NCI-H345 (cell line): ENCODE data around the gene ATP6AP1.
A peak's percentile ranks its signal among the peaks of the same experiment; 100 is the strongest.

Experiments used
- DNase-seq: peaks from one replicate; lab custom pipeline; 2025; lab: John Stamatoyannopoulos, UW

ATP6AP1 gene

DNA sequence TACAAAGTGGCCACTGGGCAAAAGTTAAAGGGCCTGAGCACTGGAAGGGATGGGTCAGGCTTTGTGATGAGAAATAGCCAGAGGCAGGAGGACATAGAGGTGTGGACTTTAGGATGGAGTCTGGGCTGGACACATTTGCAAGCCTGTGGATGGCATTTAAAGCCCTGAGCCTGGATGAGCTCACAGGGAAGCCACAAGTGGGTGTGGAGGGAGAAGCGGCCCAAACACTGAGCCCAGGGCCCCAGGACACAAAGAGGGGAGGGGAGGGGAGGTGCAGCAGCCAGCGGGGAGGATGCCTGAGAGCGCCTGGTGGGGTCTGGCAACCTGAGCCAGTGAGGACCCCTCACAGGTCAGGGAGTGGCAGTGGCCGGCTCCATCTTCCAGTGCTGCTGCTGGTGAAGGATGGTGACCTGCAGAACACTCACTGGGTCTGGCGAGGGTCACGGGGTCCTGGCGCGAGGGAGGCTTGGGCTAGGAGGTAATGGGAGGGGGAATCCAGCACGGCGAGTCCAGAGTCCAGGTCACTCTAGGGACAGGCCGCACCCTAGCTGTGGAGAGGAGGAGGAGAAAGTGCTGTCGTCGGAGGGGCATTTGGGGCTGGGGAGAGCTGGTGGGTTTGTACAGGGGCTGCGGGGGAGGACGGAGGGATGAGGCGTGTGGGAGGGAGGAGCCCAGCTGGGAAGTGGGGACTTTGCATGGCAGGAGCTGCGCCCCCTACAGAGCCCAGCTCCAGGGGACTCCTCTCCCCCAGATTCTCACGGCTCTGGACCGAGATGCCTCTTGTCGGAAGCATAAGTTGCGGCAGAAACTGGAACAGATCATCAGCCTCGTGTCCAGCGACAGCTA is 43.6 kb downstream of the ATP6AP1 start:
- DNase-seq = no peak

- no peak for DNase-seq
Observed at GRCh38 chrX:154472685-154473632, 44.5 kb downstream of the ATP6AP1 start.

DNA sequence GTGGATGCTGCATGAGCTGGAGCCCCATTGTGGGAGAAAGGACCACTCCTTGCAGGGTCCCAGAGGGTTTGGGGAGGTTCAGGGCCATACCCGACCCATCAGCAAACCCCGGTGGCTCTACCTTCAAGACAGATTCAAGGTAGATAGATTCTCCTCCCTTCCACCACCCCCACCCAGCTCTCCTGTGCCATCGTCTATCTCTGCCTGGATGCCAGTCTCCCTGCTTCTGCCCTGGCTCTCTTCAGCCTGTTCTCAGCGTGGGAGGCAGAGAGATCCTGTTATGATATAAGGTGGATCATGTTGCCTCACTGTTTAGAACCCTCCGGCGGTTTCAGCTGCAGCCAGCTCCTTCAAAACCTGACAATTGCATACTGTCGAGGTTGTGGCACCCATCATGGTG is 45.2 kb downstream of the ATP6AP1 start:
- no peak for DNase-seq

DNA sequence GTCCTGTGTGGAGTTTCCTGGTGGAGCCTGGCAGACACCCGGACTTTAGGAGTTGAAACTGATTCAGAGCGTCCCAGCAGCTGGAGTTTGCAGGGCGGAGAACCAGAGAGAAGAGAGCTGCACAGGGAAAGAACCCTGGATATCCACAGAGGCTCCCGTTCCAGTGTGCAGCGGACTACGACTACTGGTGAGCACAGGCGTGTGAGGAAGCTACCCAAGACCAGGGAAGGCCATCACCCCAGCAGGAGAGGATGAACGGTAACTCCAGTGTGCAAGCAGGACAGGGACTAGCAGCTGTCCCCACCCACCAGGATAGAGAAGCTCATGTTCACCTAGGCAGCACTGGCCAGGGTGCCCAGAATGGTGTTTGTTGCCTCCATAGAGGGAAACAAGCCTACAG is 48.3 kb downstream of the ATP6AP1 start:
- DNase-seq = no peak

DNA sequence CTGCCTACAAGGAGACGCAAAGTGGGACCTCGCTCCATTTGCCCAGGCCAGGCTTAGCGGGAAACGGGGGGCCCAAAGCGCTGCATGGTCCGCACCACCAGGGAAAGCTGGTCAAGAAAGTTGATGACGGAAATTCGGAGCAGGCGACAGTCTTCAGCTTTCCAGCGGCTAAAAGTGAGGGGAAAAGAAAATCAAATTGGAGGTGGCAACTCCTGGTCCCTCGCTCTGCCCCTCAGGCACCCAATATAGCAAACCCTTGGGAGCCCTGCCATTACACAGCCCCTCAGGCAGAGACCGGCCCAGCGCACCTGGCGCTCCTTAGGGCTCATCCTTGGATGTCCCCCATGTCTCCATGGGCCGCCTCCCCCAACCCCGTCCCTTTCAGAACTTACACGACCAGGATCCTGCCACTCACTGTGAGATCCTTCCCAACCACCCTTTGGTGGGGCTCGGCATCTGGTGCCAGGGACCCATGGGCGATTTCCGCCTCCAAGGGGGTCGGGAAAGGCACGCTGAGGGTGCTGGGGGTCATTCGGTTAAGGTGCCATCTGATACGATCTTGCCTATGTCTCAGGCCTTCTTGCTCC is 49.5 kb downstream of the ATP6AP1 start:
- DNase-seq = no peak

- DNase-seq = peak; percentile 90
Observed at GRCh38 chrX:154478728-154479622, 50.5 kb downstream of the ATP6AP1 start, which contains the start of gene LAGE3. Gene LAGE3, minus strand, starts transcription at chrX:154479281. Its CDS starts 366 bp downstream, at chrX:154478915.

DNA sequence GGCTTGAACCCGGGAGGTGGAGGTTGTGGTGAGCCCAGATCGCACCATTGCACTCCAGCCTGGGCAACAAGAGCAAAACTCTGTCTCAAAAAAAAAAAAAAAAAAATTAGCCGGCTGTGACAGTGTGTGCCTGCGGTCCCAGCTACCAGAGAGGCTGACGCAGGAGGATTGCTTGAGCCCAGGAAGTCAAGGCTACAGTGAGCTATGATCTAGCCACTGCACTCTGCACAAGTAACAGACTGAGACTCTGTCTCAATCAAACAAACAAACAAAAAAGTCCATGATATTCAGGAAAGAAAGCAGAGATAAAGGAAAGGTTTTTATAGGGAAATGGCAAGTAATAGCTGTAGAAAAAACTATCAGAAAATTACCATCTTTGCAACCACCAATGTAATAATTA is 52.7 kb downstream of the ATP6AP1 start:
- no peak for DNase-seq

GRCh38 chrX:154481911-154482601 is 53.6 kb downstream of the ATP6AP1 start:
- DNase-seq = no peak

DNA sequence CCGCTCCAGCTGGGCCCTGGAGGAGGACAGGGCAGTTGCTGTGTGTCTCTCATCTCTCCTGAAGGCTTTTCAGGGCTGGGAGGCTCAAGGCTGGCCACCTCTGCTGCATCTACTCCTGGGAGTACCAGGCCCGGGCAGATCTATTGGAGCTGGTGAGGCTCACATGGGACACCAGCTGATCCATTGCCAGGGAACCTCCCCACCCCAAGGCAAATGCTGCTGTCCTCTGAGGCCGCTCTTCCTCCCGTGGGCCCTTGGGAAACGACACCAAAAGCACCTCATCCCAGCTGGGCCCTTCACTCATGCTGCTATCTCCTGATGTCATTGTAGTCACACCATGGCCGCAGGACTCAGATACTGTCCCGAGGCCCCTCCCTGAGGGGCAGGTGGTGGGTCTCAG is 54.3 kb downstream of the ATP6AP1 start:
- DNase-seq = no peak

DNA sequence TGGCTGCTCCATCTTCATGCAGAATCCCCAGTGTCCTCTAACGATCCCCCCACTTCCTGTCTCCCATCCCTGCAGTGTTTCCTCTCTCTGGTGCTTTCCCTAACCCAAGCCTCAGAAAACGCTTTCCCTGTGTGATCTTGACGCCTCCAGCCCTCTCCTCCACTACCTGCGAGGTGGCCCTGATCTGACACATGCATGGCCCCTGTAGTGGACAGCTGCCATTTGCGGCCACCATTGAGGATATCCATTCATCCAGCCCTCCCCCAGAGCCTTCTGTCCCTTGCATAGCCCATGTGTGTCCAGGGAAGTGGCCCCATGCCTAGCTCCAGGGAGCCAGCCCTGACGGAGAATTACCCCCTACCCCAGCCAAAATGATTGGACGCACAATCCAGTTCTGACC is 54.8 kb downstream of the ATP6AP1 start:
- no peak for DNase-seq

DNA sequence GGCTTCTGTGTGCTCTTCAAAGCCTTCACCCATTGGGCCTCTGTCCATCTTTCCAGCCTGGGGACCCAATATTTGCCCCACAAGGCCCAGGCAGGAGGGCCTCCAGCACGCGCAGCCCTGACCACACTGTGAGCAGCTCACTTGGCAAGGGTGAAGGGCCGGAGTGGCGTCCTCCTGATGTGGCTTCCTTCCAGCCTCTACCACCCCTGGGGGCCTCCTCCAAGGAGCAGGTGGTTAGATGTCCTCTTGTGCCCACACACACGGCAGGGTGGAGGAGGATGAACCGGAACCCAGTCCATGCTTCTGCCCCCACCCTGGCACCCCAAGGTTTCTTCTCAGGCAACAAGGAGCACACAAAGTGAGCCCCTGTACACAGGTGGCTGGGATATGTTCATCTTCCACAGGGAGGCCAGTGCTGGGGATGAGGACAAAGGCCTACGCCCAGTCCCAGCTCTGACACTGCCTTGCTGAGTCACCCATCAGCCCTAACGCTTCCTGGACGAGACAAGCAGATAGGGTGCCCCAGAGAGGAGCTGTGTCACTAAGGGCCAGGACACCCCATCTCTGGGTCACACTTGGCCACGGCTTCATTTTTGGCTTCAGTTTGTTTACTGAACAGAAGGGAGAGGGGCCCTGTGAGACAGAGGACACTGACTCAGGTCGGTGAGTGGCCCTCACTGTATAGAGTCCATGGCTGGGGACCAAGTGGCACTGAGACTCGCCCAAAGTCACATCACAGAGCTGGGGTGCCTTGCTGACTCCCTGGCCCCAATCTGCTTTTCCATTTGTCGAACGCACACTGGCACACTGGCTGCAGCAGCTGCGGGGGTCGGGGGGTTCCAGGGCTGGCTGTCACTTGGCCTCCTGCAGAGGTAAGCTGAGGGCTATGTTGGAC is 56.0 kb downstream of the ATP6AP1 start:
- no peak for DNase-seq

DNA sequence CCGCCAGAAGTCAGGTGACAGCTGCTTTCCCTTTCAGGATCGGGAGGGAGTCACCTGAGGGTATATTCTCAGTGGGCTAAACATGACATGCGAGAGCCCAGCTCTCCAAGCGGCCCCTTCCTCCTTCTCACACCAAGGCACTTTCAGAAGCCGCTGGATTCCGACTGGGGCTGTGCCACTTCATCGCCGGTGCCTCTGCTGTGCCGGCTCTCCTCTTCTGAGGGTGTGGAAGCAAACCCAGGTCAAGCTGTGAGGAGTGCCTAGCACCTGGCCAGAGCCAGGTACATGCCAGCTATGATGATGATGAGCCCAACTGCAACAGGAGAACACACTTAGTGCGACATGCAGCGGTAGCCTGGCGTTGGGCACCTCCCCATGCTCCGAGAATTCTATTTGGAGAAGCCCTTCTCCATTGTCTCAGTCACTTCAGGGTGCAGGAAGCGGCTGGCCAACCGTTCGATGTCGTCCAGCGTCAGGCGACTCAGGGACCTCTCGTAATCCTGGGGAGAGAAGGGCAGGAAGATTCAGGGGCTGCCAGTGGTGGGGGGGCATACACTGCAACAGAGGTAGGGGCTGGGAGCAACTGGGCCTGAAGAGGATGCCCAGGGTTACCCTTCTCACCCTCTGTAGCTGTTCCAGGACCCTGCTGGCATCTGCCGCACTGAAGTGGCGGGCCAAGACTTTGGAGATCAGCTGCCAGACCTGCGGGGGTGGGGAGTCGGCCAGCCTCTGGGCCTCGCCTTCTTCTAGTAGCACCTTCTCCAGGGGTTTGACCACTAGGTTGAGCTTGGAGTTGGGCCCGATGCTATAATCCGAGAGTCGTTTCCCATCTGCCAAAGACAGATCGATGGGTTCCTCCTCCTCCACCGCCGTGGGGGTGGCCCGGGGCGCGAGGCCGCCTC is 56.9 kb downstream of the ATP6AP1 start:
- DNase-seq = no peak

DNA sequence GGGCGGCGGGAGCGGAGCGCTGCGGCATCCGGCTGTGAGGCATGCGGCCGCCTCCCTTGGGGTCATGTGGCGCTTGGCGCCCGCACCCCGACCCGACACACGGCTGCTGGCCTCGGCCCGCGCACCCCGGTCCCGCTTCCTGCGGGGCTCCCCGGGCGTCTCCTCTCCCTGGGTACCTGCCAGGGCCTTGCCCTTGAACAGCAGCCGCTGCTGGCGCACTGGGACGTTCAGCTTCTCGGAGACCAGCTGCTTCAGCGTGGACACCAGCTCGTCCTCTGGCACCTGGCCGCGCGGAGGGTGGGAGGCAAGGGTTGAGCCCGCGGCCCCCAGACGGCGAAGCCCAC is 57.5 kb downstream of the ATP6AP1 start:
- DNase-seq = no peak
